Uterus (tissue), 4 donors: ENCODE results near the gene RAPGEF6. TPM values are rescaled to one million over a fixed set of nuclear protein-coding genes. Genes with fewer than 3 reads are reported as not detected.

ENCODE experiments used
- DNase-seq, 2 donors: peaks; one replicate each; pipeline ENCODE4 v3.0.0-alpha.2; 2019 to 2020
- H3K27ac ChIP-seq, 2 donors: fragments of 200-600 bp; sonication (generic); 1 replicate in 1 of 2; 2 replicates in 1 of 2; pipeline ENCODE4 v1.5.1; 2016 to 2018
- H3K27me3 ChIP-seq, 2 donors: fragments of 200-600 bp; sonication (generic); one replicate each; pipeline ENCODE4 v1.5.1; 2018 to 2019; ENCODE audit warnings: control low read depth in 1 of 2
- H3K36me3 ChIP-seq, 2 donors: fragments of 200-600 bp; sonication (generic); one replicate each; pipeline ENCODE4 v1.5.1; 2019; ENCODE audit warnings: control low read depth in 1 of 2
- H3K4me1 ChIP-seq, 2 donors: fragments of 200-600 bp; sonication (generic); one replicate each; pipeline ENCODE4 v1.5.1; 2018 to 2019; ENCODE audit warnings: control low read depth in 1 of 2
- H3K4me3 ChIP-seq, 2 donors: fragments of 200-600 bp; sonication (generic); 1 replicate in 1 of 2; 2 replicates in 1 of 2; pipeline ENCODE4 v1.5.1; 2018 to 2019; ENCODE audit warnings: mild to moderate bottlenecking in 1 of 2
- H3K9me3 ChIP-seq, 2 donors: fragments of 200-600 bp; sonication (generic); one replicate each; pipeline ENCODE4 v1.5.1; 2019; ENCODE audit warnings: control low read depth in 1 of 2
- POLR2A ChIP-seq, 2 donors: fragments of 450-650 bp; IDR thresholded peaks; one replicate each; pipeline ENCODE4 v1.6.1; 2016; ENCODE audit warnings: antibody characterized with exemption in 2 of 2, mild to moderate bottlenecking in 1 of 2, moderate library complexity in 1 of 2
- intact Hi-C: fragments of 100-400 bp; cut with DNase I; formaldehyde crosslinking; loops from one replicate; pipeline ENCODE4 v1.15.1; 2023; ENCODE audit warnings: low total_unique reads
- total RNA-seq, 4 donors: library from RNA; depleted of rRNA in 3 of 4; stranded (reverse); fragments of >200 nt in 3 of 4; gene quantifications; one replicate each; pipeline versions ENCODE4 v1.1.0 to v1.2.4, GENCODE V29; 2014 to 2023
- TF ChIP-seq, protein P1 (sequence below), 4 experiments: fragments of 200-600 bp in 2 of 4; fragments of 450-650 bp in 2 of 4; sonication (generic) in 2 of 4; IDR thresholded peaks; one replicate each; pipeline ENCODE4 v1.5.1; 2016 to 2019; ENCODE audit warnings: antibody characterized with exemption in 4 of 4, mild to moderate bottlenecking in 2 of 4, moderate library complexity in 1 of 4
- donor health status: DM: yes; HTN: yes; CAD: no.

RAPGEF6 gene
- total RNA-seq, 4 donors from 2014 or later = 11.8 to 36.8 (median 23.4) TPM

DNA sequence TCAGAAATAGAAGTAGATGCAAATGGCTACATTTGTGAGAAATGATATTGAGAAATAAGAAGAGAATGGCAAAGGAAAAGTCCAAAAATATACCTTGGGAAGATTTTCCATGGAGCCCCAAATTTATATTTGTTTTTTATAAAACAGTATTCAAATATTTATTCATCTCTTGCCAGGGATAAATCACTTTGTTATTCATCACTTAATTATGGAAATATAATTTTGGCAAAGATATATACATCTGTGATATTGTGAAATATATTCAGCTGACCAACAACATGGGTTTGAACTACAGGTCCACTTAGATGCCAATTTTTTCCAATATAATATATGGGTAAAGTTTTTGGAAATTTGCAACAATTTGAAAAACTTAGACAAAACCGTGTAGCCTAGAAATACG is 19.7 kb upstream of the RAPGEF6 start:
- Histone ChIP-seq H3K9me3 (no peaks in the 10 kb centered on the region), H3K36me3 (no peaks in the 10 kb centered on the region), H3K27me3 (no peaks in the 10 kb centered on the region), H3K4me3 (no peak overlapping the region), H3K4me1 (no peaks in the 10 kb centered on the region), H3K27ac (no peak overlapping the region)
- no peak for TF ChIP-seq POLR2A (IDR thresholded peaks at IDR 0.05)
- TF ChIP-seq, protein P1, sequence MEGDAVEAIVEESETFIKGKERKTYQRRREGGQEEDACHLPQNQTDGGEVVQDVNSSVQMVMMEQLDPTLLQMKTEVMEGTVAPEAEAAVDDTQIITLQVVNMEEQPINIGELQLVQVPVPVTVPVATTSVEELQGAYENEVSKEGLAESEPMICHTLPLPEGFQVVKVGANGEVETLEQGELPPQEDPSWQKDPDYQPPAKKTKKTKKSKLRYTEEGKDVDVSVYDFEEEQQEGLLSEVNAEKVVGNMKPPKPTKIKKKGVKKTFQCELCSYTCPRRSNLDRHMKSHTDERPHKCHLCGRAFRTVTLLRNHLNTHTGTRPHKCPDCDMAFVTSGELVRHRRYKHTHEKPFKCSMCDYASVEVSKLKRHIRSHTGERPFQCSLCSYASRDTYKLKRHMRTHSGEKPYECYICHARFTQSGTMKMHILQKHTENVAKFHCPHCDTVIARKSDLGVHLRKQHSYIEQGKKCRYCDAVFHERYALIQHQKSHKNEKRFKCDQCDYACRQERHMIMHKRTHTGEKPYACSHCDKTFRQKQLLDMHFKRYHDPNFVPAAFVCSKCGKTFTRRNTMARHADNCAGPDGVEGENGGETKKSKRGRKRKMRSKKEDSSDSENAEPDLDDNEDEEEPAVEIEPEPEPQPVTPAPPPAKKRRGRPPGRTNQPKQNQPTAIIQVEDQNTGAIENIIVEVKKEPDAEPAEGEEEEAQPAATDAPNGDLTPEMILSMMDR (IDR thresholded peaks at IDR 0.05) = no peak
- intact Hi-C loops = no loop called here
- no peak for DNase-seq

DNA sequence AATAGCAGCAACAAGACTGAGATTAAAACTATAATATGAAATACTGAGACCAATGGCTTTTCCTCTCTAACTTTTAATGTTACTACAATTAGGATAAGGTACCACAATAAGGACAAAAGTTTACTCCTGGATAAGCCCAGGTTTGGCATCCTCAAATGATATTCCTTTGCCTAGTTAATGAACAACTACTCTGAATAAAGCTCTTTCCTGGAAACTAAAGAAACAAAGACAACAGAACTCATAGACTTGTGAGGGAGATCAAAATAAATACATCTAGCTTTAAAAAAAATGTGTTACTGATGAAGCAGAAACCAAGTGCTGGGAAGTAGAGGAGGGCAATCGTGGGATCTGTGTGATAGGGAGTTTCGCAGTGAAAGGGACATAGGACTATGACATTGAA is 19.3 kb upstream of the RAPGEF6 start:
- H3K27me3 ChIP-seq = no peaks in the 10 kb centered on the region
- no peaks in the 10 kb centered on the region for H3K36me3 ChIP-seq
- TF ChIP-seq POLR2A (IDR thresholded peaks at IDR 0.05) = no peak
- TF ChIP-seq, protein P1 (IDR thresholded peaks at IDR 0.05) = no peak
- H3K4me3 ChIP-seq = no peak overlapping the region
- H3K4me1 ChIP-seq = no peaks in the 10 kb centered on the region
- no peak for DNase-seq
- intact Hi-C loops = no loop called here
- H3K27ac ChIP-seq = no peak overlapping the region
- no peaks in the 10 kb centered on the region for H3K9me3 ChIP-seq

DNA sequence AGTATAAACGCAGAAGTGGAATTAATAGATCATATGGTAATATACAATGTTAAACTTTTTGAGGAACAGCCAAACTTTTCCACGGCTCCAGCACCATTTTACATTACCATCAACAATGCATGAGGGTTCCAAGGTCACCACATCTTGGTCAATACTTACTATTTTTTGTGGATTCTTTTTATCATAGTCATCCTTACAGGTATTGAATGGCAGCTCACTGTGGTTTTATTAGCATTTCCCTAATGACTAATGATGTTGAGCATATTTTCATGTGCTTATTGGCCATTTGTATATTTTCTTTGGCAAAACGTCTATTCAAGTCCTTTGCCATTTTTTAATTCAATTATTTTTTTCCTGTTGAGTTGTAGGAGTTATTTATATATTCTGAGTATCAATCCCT is 14.1 kb upstream of the RAPGEF6 start:
- TF ChIP-seq, protein P1 (IDR thresholded peaks at IDR 0.05) = no peak
- TF ChIP-seq POLR2A (IDR thresholded peaks at IDR 0.05) = no peak
- H3K27me3 ChIP-seq = no peaks in the 10 kb centered on the region
- no peaks in the 10 kb centered on the region for H3K9me3 ChIP-seq
- intact Hi-C loops = no loop called here
- no peaks in the 10 kb centered on the region for H3K4me1 ChIP-seq
- no peak for DNase-seq
- H3K27ac ChIP-seq = no peak overlapping the region
- H3K36me3 ChIP-seq = no peaks in the 10 kb centered on the region
- H3K4me3 ChIP-seq = no peak overlapping the region

DNA sequence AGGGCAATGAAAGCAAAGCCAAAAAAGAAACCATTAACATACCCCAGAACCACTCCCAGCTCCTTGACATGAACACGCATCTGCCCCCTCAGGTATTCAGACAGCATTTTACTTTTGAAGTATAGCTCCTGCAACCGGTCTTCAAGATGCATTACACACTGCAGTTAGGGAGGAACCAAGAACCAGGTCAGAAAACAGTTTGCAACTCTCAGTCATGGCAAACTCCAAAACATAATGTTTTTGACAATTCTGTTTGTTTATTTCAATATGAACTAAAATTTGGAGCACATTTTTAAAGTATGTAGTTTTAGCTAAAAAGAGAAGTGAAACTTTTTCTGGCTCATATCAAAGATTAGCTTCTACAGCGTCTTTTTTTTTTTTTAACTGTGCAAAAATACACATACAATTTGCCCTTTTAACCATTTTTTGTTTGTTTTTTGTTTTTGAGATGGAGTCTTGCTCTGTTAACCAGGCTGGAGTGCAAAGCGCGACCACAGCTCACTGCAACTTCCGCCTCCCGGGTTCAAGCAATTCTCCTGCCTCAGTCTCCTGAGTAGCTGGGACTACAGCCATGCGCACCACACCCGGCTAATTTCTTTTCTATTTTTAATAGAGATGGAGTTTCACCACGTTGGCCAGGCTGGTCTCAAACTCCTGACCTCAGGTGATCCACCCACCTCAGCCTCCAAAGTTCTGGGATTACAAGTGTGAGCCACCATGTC is 12.2 kb upstream of the RAPGEF6 start:
- Histone ChIP-seq H3K4me1 (no peaks in the 10 kb centered on the region), H3K27me3 (no peaks in the 10 kb centered on the region), H3K36me3 (no peaks in the 10 kb centered on the region), H3K9me3 (no peaks in the 10 kb centered on the region), H3K27ac (no peak overlapping the region), H3K4me3 (no peak overlapping the region)
- no peak for DNase-seq
- intact Hi-C loops = no loop called here
- TF ChIP-seq POLR2A (IDR thresholded peaks at IDR 0.05) = no peak
- TF ChIP-seq, protein P1 (IDR thresholded peaks at IDR 0.05) = no peak

DNA sequence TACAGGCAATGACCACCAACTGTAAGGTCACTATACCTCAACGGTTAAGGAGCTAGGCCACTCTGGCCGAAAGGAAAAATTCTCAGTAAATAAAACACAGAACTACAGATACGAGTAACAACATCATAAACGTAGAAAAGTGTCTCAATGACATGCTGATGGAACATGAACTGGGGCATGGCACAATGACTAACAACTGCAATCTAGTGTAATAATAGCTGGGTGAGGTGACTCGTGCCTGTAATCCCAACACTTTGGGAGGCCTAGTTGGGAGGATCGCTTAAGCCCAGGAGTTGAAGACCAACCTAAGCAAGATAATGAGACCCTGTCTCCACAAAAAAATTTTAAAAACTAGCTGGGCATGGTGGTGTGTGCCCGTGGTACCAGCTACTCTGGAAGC is 9.8 kb upstream of the RAPGEF6 start:
- TF ChIP-seq POLR2A (IDR thresholded peaks at IDR 0.05) = no peak
- TF ChIP-seq, protein P1 (IDR thresholded peaks at IDR 0.05) = no peak
- no peaks in the 10 kb centered on the region for H3K27me3 ChIP-seq
- no peak overlapping the region for H3K27ac ChIP-seq
- no peaks in the 10 kb centered on the region for H3K4me1 ChIP-seq
- no peaks in the 10 kb centered on the region for H3K36me3 ChIP-seq
- DNase-seq = no peak
- H3K9me3 ChIP-seq = no peaks in the 10 kb centered on the region
- H3K4me3 ChIP-seq = no peak overlapping the region
- intact Hi-C loops = no loop called here
